Neural progenitor cell (in vitro differentiated cells): ENCODE measurements around the gene ITGA5. TPM values are rescaled to one million over a fixed set of nuclear protein-coding genes. Genes with fewer than 3 reads are reported as not detected.
A peak's percentile ranks its signal among the peaks of the same experiment; 100 is the strongest.

Experiments used
- DNase-seq: peaks from one replicate; pipeline ENCODE4 v3.0.0-alpha.2; 2016; ENCODE audit warnings: low spot score
- H2AFZ ChIP-seq: fragments of 200-600 bp; sonication (generic); replicated peaks from 2 replicates; pipeline ENCODE4 v1.6.1; 2016; ENCODE audit warnings: antibody characterized with exemption
- H3F3A ChIP-seq: fragments of 200-600 bp; sonication (generic); 2 replicates; pipeline ENCODE4 v1.6.1; 2016; ENCODE audit warnings: antibody characterized with exemption, low read depth
- H3K27ac ChIP-seq: fragments of 200-600 bp; sonication (generic); 2 replicates; pipeline ENCODE4 v1.5.1; 2016; ENCODE audit warnings: mild to moderate bottlenecking
- H3K27me3 ChIP-seq: fragments of 200-600 bp; sonication (generic); 2 replicates; pipeline ENCODE4 v1.6.1; 2016; ENCODE audit warnings: mild to moderate bottlenecking, moderate library complexity
- H3K36me3 ChIP-seq: fragments of 200-600 bp; sonication (generic); 2 replicates; pipeline ENCODE4 v1.5.1; 2016
- H3K4me1 ChIP-seq: fragments of 200-600 bp; sonication (generic); 2 replicates; pipeline ENCODE4 v1.6.1; 2016; ENCODE audit warnings: mixed run types
- H3K4me2 ChIP-seq: fragments of 200-600 bp; sonication (generic); 2 replicates; pipeline ENCODE4 v1.6.1; 2016
- H3K4me3 ChIP-seq: fragments of 200-600 bp; sonication (generic); 2 replicates; pipeline ENCODE4 v1.5.1; 2016
- H3K79me2 ChIP-seq: fragments of 200-600 bp; sonication (generic); 2 replicates; pipeline ENCODE4 v1.6.1; 2016; ENCODE audit warnings: low read depth
- H3K9ac ChIP-seq: fragments of 200-600 bp; sonication (generic); 2 replicates; pipeline ENCODE4 v1.6.1; 2016
- H3K9me3 ChIP-seq: fragments of 200-600 bp; sonication (generic); 2 replicates; pipeline ENCODE4 v1.5.1; 2016; ENCODE audit warnings: low read depth
- H4K20me1 ChIP-seq: fragments of 200-600 bp; sonication (generic); 2 replicates; pipeline ENCODE4 v1.6.1; 2016; ENCODE audit warnings: low read depth
- H3K27ac Mint-ChIP-seq: 3 replicates; pipeline ENCODE4 v1.8.0; 2021; ENCODE audit warnings: mixed read lengths
- H3K27me3 Mint-ChIP-seq: 2 replicates; pipeline ENCODE4 v1.8.0; 2022; ENCODE audit warnings: low read depth, mild to moderate bottlenecking, inconsistent platforms, moderate library complexity, mixed read lengths; ENCODE audit not compliant: insufficient read depth
- H3K36me3 Mint-ChIP-seq: 3 replicates; pipeline ENCODE4 v1.8.0; 2021; ENCODE audit warnings: mixed read lengths
- H3K4me1 Mint-ChIP-seq: 3 replicates; pipeline ENCODE4 v1.8.0; 2021; ENCODE audit warnings: mixed read lengths
- H3K4me3 Mint-ChIP-seq: 3 replicates; pipeline ENCODE4 v1.8.0; 2021; ENCODE audit warnings: mild to moderate bottlenecking, moderate library complexity, mixed read lengths
- H3K9me3 Mint-ChIP-seq: 3 replicates; pipeline ENCODE4 v1.8.0; 2020; ENCODE audit warnings: mixed read lengths
- CTCF ChIP-seq: fragments of 200-600 bp; sonication (generic); IDR thresholded peaks from 2 replicates; pipeline ENCODE4 v1.5.1; 2017; ENCODE audit warnings: antibody characterized with exemption, mild to moderate bottlenecking
- EZH2 ChIP-seq: fragments of 200-600 bp; sonication (generic); IDR thresholded peaks from 2 replicates; pipeline ENCODE4 v1.6.1; 2017; ENCODE audit warnings: antibody characterized with exemption, mild to moderate bottlenecking, moderate library complexity
- EZH2phosphoT487 ChIP-seq: fragments of 200-600 bp; sonication (generic); IDR thresholded peaks from 2 replicates; pipeline ENCODE4 v1.6.1; 2017; ENCODE audit warnings: antibody characterized with exemption
- total RNA-seq: library from RNA; depleted of rRNA; stranded (reverse); fragments of >200 nt; gene quantifications from 2 replicates; pipeline ENCODE4 v1.2.3, GENCODE V29; 2015; ENCODE audit warnings: low replicate concordance

The ITGA5 gene
- total RNA-seq, 1 donor from 2014 or later, result 37.7 TPM

GRCh38 chr12:54378796-54379397 is 40.2 kb downstream of the ITGA5 start:
- Histone ChIP-seq H3K27ac (no peak overlapping the region), H3K4me2 (peak overlapping the region; percentile 81), H3F3A (peaks cover 20% of the 10 kb centered on the region), H4K20me1 (peaks cover 69% of the 10 kb centered on the region), H3K79me2 (peaks cover 11% of the 10 kb centered on the region), H3K9ac (no peak overlapping the region), H3K36me3 (no peaks in the 10 kb centered on the region), H3K4me1 (peaks cover 11% of the 10 kb centered on the region), H3K27me3 (no peaks in the 10 kb centered on the region), H3K9me3 (no peaks in the 10 kb centered on the region), H2AFZ (no peak overlapping the region), H3K4me3 (peak overlapping the region; percentile 58)
- peaks cover 14% of the 10 kb centered on the region for H3K36me3 Mint-ChIP-seq
- DNase-seq, result peak; percentile 89
- peaks cover 5% of the 10 kb centered on the region for H3K27me3 Mint-ChIP-seq
- peak overlapping the region; percentile 87 for H3K4me3 Mint-ChIP-seq
- peaks cover 33% of the 10 kb centered on the region for H3K4me1 Mint-ChIP-seq
- TF ChIP-seq EZH2 (no peak), EZH2phosphoT487 (no peak), CTCF (no peak)
- no peaks in the 10 kb centered on the region for H3K9me3 Mint-ChIP-seq
- no peak overlapping the region for H3K27ac Mint-ChIP-seq

GRCh38 chr12:54377797-54378515 is 41.1 kb downstream of the ITGA5 start:
- H3K4me3 Mint-ChIP-seq, result peak overlapping the region; percentile 87
- H3K27ac Mint-ChIP-seq, result no peak overlapping the region
- Histone ChIP-seq H3K36me3 (no peaks in the 10 kb centered on the region), H3K9ac (no peak overlapping the region), H3K4me1 (peaks cover 10% of the 10 kb centered on the region), H3K4me2 (peak overlapping the region; percentile 81), H3K27ac (no peak overlapping the region), H3K79me2 (peaks cover 11% of the 10 kb centered on the region), H3F3A (peaks cover 20% of the 10 kb centered on the region), H3K9me3 (no peaks in the 10 kb centered on the region), H3K27me3 (no peaks in the 10 kb centered on the region), H3K4me3 (peak overlapping the region; percentile 58), H4K20me1 (peaks cover 68% of the 10 kb centered on the region), H2AFZ (no peak overlapping the region)
- H3K9me3 Mint-ChIP-seq, result no peaks in the 10 kb centered on the region
- H3K27me3 Mint-ChIP-seq, result peaks cover 5% of the 10 kb centered on the region
- DNase-seq, result no peak
- no peak for TF ChIP-seq CTCF
- no peak for TF ChIP-seq EZH2
- TF ChIP-seq EZH2phosphoT487, result no peak
- peaks cover 11% of the 10 kb centered on the region for H3K36me3 Mint-ChIP-seq
- H3K4me1 Mint-ChIP-seq, result peaks cover 32% of the 10 kb centered on the region

GRCh38 chr12:54377007-54377406 is 42.1 kb downstream of the ITGA5 start:
- H3K27me3 Mint-ChIP-seq, result peaks cover 5% of the 10 kb centered on the region
- Histone ChIP-seq H3K9ac (no peak overlapping the region), H3K4me1 (peaks cover 10% of the 10 kb centered on the region), H2AFZ (no peak overlapping the region), H4K20me1 (peaks cover 74% of the 10 kb centered on the region), H3K9me3 (no peaks in the 10 kb centered on the region), H3F3A (peaks cover 20% of the 10 kb centered on the region), H3K36me3 (no peaks in the 10 kb centered on the region), H3K4me3 (no peak overlapping the region), H3K27me3 (no peaks in the 10 kb centered on the region), H3K4me2 (no peak overlapping the region), H3K79me2 (peaks cover 11% of the 10 kb centered on the region), H3K27ac (no peak overlapping the region)
- H3K4me1 Mint-ChIP-seq, result peaks cover 34% of the 10 kb centered on the region
- no peak overlapping the region for H3K27ac Mint-ChIP-seq
- H3K36me3 Mint-ChIP-seq, result peaks cover 15% of the 10 kb centered on the region
- peak overlapping the region; percentile 70 for H3K4me3 Mint-ChIP-seq
- H3K9me3 Mint-ChIP-seq, result no peaks in the 10 kb centered on the region
- no peak for DNase-seq
- TF ChIP-seq EZH2phosphoT487, result no peak
- no peak for TF ChIP-seq CTCF
- no peak for TF ChIP-seq EZH2
